Nephron (organoid): Measurements from ENCODE around the gene PABPN1L.

Experiments used
- H3K27ac Mint-ChIP-seq, 3 experiments: 2 replicates each; pipeline ENCODE4 v1.8.0; 2020; ENCODE audit warnings: mixed read lengths in 3 of 3, mild to moderate bottlenecking in 2 of 3, moderate library complexity in 1 of 3
- H3K27me3 Mint-ChIP-seq: 2 replicates; pipeline ENCODE4 v1.8.0; 2021; ENCODE audit warnings: low read depth, mild to moderate bottlenecking, moderate library complexity, mixed read lengths
- H3K36me3 Mint-ChIP-seq: 2 replicates; pipeline ENCODE4 v1.8.0; 2020; ENCODE audit warnings: low read depth, mixed read lengths
- H3K4me1 Mint-ChIP-seq: 2 replicates; pipeline ENCODE4 v1.8.0; 2020; ENCODE audit warnings: mixed read lengths
- H3K4me3 Mint-ChIP-seq, 3 experiments: 2 replicates each; pipeline ENCODE4 v1.8.0; 2020; ENCODE audit warnings: mild to moderate bottlenecking in 3 of 3, mixed read lengths in 3 of 3, moderate library complexity in 2 of 3
- H3K9me3 Mint-ChIP-seq: 2 replicates; pipeline ENCODE4 v1.8.0; 2020; ENCODE audit warnings: mixed read lengths
- CTCF ChIP-seq, 3 experiments: fragments of 200-600 bp; sonication (generic); IDR thresholded peaks; one replicate each; pipeline ENCODE4 v1.5.0; 2021; ENCODE audit warnings: antibody characterized with exemption in 3 of 3; ENCODE audit not compliant: unreplicated experiment in 3 of 3

PABPN1L gene

GRCh38 chr16:88912556-88912955, 46.1 kb upstream of the PABPN1L start:
- Mint-ChIP-seq H3K27ac (no peak overlapping the region), H3K36me3 (no peaks in the 10 kb centered on the region), H3K4me3 (no peak overlapping the region), H3K4me1 (peaks cover 36% of the 10 kb centered on the region), H3K9me3 (no peaks in the 10 kb centered on the region), H3K27me3 (peaks cover 22% of the 10 kb centered on the region)
- no peak for TF ChIP-seq CTCF (IDR thresholded peaks at IDR 0.05; ENCODE audit: unreplicated experiment in 3 of 3)

- no peak overlapping the region for H3K27ac Mint-ChIP-seq
- no peak overlapping the region for H3K4me3 Mint-ChIP-seq
- peaks cover 20% of the 10 kb centered on the region for H3K27me3 Mint-ChIP-seq
- H3K36me3 Mint-ChIP-seq, result no peaks in the 10 kb centered on the region
- H3K4me1 Mint-ChIP-seq, result peaks cover 31% of the 10 kb centered on the region
- TF ChIP-seq CTCF (IDR thresholded peaks at IDR 0.05; ENCODE audit: unreplicated experiment in 3 of 3), result no peak
- H3K9me3 Mint-ChIP-seq, result no peaks in the 10 kb centered on the region
Measured at GRCh38 chr16:88911946-88912310, 45.5 kb upstream of the PABPN1L start.

- Mint-ChIP-seq H3K4me3 (no peak overlapping the region), H3K27ac (no peak overlapping the region), H3K27me3 (peaks cover 16% of the 10 kb centered on the region), H3K36me3 (no peaks in the 10 kb centered on the region), H3K9me3 (no peaks in the 10 kb centered on the region), H3K4me1 (peaks cover 25% of the 10 kb centered on the region)
- TF ChIP-seq CTCF (IDR thresholded peaks at IDR 0.05; ENCODE audit: unreplicated experiment in 3 of 3), result no peak
Measured at GRCh38 chr16:88911136-88911945, 44.9 kb upstream of the PABPN1L start.

GRCh38 chr16:88910284-88911135, 44.0 kb upstream of the PABPN1L start:
- no peaks in the 10 kb centered on the region for H3K36me3 Mint-ChIP-seq

GRCh38 chr16:88909431-88910210, 43.2 kb upstream of the PABPN1L start:
- Mint-ChIP-seq H3K27me3 (peaks cover 13% of the 10 kb centered on the region), H3K4me1 (peaks cover 20% of the 10 kb centered on the region), H3K4me3 (no peak overlapping the region), H3K9me3 (no peaks in the 10 kb centered on the region), H3K27ac (no peak overlapping the region), H3K36me3 (no peaks in the 10 kb centered on the region)
- no peak for TF ChIP-seq CTCF (IDR thresholded peaks at IDR 0.05; ENCODE audit: unreplicated experiment in 3 of 3)

More at GRCh38 chr16:88910284-88911135, 44.0 kb upstream of the PABPN1L start:
- H3K27me3 Mint-ChIP-seq, result peaks cover 13% of the 10 kb centered on the region
- no peaks in the 10 kb centered on the region for H3K9me3 Mint-ChIP-seq
- H3K4me1 Mint-ChIP-seq, result peaks cover 20% of the 10 kb centered on the region
- TF ChIP-seq CTCF (IDR thresholded peaks at IDR 0.05; ENCODE audit: unreplicated experiment in 3 of 3), result no peak
- H3K4me3 Mint-ChIP-seq, result no peak overlapping the region
- H3K27ac Mint-ChIP-seq, result peak overlapping the region in 1 of 3 experiments; percentile 15
